BJ (cell line): ENCODE data around the gene PWP1. TPM values are rescaled to one million over a fixed set of nuclear protein-coding genes. Genes with fewer than 3 reads are reported as not detected.

Source experiments
- CTCF ChIA-PET: fragments of 350-600 bp; formaldehyde crosslinking; extraction: SDS; loops from one replicate; lab custom pipeline; 2021; ENCODE audit warnings: antibody characterized with exemption, inconsistent platforms; lab: Yijun Ruan, JAX
- POLR2A ChIA-PET: fragments of 300-600 bp; sonication (Branson Sonifier 250); formaldehyde crosslinking; extraction: SDS; loops from one replicate; lab custom pipeline; 2021; ENCODE audit warnings: antibody characterized with exemption; lab: Charles Lee
- DNase-seq: peaks from one replicate; pipeline ENCODE4 v3.0.0-alpha.2; 2011; ENCODE audit warnings: low read depth
- H3K27me3 ChIP-seq: 2 replicates; pipeline ENCODE4 v1.6.0; 2011; ENCODE audit warnings: low read length; ENCODE audit not compliant: control insufficient read depth, insufficient read depth
- H3K36me3 ChIP-seq: 2 replicates; pipeline ENCODE4 v1.5.1; 2011; ENCODE audit warnings: low read length; ENCODE audit not compliant: control insufficient read depth, insufficient read depth
- H3K4me3 ChIP-seq: 2 replicates; pipeline ENCODE4 v1.5.1; 2011; ENCODE audit warnings: low read depth, mild to moderate bottlenecking, control low read depth, low read length
- CTCF ChIP-seq: IDR thresholded peaks from 2 replicates; pipeline ENCODE4 v1.5.1; 2011; ENCODE audit warnings: low read depth, mild to moderate bottlenecking, control low read depth, inconsistent platforms, low read length, moderate library complexity; ENCODE audit not compliant: insufficient read depth
- polyA plus RNA-seq: library from polyadenylated mRNA; depleted of rRNA; stranded (reverse); fragments of >200 nt; gene quantifications from 2 replicates; pipeline ENCODE4 v1.2.3, GENCODE V29; 2011

The PWP1 gene
- polyA plus RNA-seq, 1 experiment = 53.4 TPM

GRCh38 chr12:107649661-107650061 lies 35.9 kb upstream of the PWP1 start:
- TF ChIP-seq CTCF = no peak
- H3K4me3 ChIP-seq = no peak overlapping the region
- CTCF ChIA-PET = interaction anchor here (0.6 kb wide), 1 partner anchor 25 kb away, joined by 3 read pairs; no protein-coding TSS in a partner anchor
- no peaks in the 10 kb centered on the region for H3K36me3 ChIP-seq
- POLR2A ChIA-PET = no interaction called here
- no peaks in the 10 kb centered on the region for H3K27me3 ChIP-seq
- DNase-seq = no peak

DNA sequence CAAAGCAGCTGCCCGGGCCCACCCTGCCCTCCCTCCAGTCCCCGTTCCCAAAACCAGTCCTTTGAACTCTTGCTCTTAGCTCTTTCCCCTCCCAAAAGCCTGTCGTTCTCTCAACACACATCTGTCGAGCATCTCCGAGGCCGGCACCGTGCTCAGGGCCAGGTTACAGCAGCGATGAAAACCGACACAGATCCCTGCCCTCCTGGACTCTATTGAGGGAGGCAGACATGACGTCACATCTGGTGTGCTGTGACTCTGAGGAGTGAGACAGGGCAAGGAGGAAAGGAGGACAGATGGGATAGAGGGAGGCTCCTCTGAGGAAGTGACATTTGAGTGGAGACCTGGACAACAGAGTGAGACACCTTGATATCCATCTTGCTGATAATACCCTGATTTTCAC lies 34.6 kb upstream of the PWP1 start:
- no peak for TF ChIP-seq CTCF
- no peak for DNase-seq
- H3K36me3 ChIP-seq = no peaks in the 10 kb centered on the region
- H3K27me3 ChIP-seq = no peaks in the 10 kb centered on the region
- CTCF ChIA-PET = no interaction called here
- no peak overlapping the region for H3K4me3 ChIP-seq
- POLR2A ChIA-PET = no interaction called here

GRCh38 chr12:107651571-107652449 lies 33.8 kb upstream of the PWP1 start:
- ChIA-PET CTCF (no interaction called here), POLR2A (no interaction called here)
- Histone ChIP-seq H3K4me3 (no peak overlapping the region), H3K27me3 (no peaks in the 10 kb centered on the region), H3K36me3 (no peaks in the 10 kb centered on the region)
- TF ChIP-seq CTCF = no peak
- DNase-seq = no peak

GRCh38 chr12:107653519-107653918 lies 32.1 kb upstream of the PWP1 start:
- no peak overlapping the region for H3K4me3 ChIP-seq
- no peak for TF ChIP-seq CTCF
- DNase-seq = no peak
- no peaks in the 10 kb centered on the region for H3K27me3 ChIP-seq
- no peaks in the 10 kb centered on the region for H3K36me3 ChIP-seq
- POLR2A ChIA-PET = no interaction called here
- CTCF ChIA-PET = no interaction called here

DNA sequence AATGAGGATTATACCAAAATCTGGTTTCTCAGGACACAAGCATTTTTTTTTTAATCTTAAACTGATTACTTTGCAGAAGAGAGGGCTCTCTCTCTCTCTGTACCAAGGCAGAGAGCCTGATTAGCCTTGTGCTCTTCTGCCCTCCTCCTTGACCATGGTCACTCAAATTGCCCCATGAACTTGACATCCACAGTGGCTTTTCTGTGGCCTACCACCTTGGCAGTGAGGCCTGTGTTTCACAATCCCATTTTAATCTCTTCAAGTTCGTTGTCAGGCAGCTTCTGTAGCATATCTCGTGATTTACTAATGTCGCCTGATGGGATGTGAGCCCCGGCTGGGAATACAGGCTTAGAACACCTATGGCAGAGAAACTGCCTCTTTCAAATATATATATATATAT lies 30.7 kb upstream of the PWP1 start:
- H3K4me3 ChIP-seq = no peak overlapping the region
- TF ChIP-seq CTCF = no peak
- ChIA-PET POLR2A (no interaction called here), CTCF (no interaction called here)
- no peaks in the 10 kb centered on the region for H3K27me3 ChIP-seq
- no peaks in the 10 kb centered on the region for H3K36me3 ChIP-seq
- no peak for DNase-seq
